OCI-LY3 (cell line): ENCODE results near the gene CPB1.
"Not testable (repeated sequence)": the region's sequence is repeated elsewhere in the genome, so short reads cannot be mapped to it uniquely, and the experiment has no call there.

Experiments
- H2AFZ ChIP-seq: fragments of 200-600, 300-600 bp; shearing (Covaris generic); 2 replicates; pipeline ENCODE4 v1.6.0; 2014; ENCODE audit warnings: antibody characterized with exemption, low read depth, low read length
- H3K27ac ChIP-seq: fragments of 200-600, 300-600 bp; sonication (generic); 2 replicates; pipeline ENCODE4 v1.5.1; 2014; ENCODE audit warnings: mild to moderate bottlenecking, low read length, moderate library complexity, mixed read lengths
- H3K27me3 ChIP-seq: fragments of 200-600, 300-600 bp; sonication (generic); 2 replicates; pipeline ENCODE4 v1.6.1; 2014; ENCODE audit warnings: low read depth, low read length, mixed read lengths
- H3K36me3 ChIP-seq: fragments of 200-600, 300-600 bp; sonication (generic); replicated peaks from 2 replicates; pipeline ENCODE3; 2014; ENCODE audit warnings: low read depth, low read length, mixed read lengths
- H3K4me1 ChIP-seq: fragments of 300-600, 200-600 bp; sonication (generic); 2 replicates; pipeline ENCODE4 v1.6.1; 2014; ENCODE audit warnings: low read length, mixed read lengths
- H3K4me2 ChIP-seq: fragments of 200-600, 300-600 bp; sonication (generic); 2 replicates; pipeline ENCODE4 v1.6.1; 2014; ENCODE audit warnings: low read length, mixed read lengths
- H3K4me3 ChIP-seq: fragments of 300-600, 200-600 bp; sonication (generic); 2 replicates; pipeline ENCODE4 v1.5.1; 2014; ENCODE audit warnings: antibody characterized with exemption, mild to moderate bottlenecking, low read length, moderate library complexity
- H3K79me2 ChIP-seq: fragments of 300-600, 200-600 bp; shearing (Covaris generic); 2 replicates; pipeline ENCODE4 v1.6.1; 2014; ENCODE audit warnings: mild to moderate bottlenecking, low read length, mixed read lengths
- H3K9ac ChIP-seq: fragments of 300-600, 200-600 bp; shearing (Covaris generic); 2 replicates; pipeline ENCODE4 v1.6.0; 2014; ENCODE audit warnings: mild to moderate bottlenecking, low read length, moderate library complexity
- H3K9me3 ChIP-seq: fragments of 200-600, 300-600 bp; shearing (Covaris generic); 2 replicates; pipeline ENCODE4 v1.6.1; 2014; ENCODE audit warnings: low read length, mixed read lengths; ENCODE audit not compliant: insufficient read depth
- H4K20me1 ChIP-seq: fragments of 200-600, 300-600 bp; sonication (generic); 2 replicates; pipeline ENCODE4 v1.6.1; 2016; ENCODE audit warnings: low read length, mixed read lengths; ENCODE audit not compliant: insufficient read depth
- CTCF ChIP-seq: fragments of 200-600, 300-600 bp; sonication (generic); IDR thresholded peaks from 2 replicates; pipeline ENCODE4 v1.5.1; 2014; ENCODE audit warnings: antibody characterized with exemption, low read length, low read depth
- EZH2phosphoT487 ChIP-seq: fragments of 200-600 bp; shearing (Covaris generic); IDR thresholded peaks from 2 replicates; pipeline ENCODE4 v1.6.1; 2018; ENCODE audit warnings: antibody characterized with exemption, mixed run types, low read depth

Gene CPB1

DNA sequence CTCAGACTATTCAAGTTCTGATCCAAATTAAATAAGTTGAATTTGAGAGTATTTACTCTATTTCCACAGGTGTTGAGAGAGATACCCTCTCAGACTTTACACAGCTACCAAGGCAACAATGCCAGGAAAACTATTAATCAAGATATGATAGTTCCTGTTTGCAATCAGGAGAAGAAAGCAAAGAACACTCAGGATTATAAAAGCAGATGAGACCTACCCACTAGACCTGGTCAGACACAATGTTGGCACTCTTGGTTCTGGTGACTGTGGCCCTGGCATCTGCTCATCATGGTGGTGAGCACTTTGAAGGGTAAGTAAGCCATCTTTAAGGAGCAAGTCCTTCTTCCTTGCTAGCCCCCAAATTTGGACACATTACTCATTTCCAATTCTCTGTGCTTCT, at the start of gene CPB1:
Gene CPB1 (plus strand): TSS at position 227 of the 400 bp plus-strand sequence. CDS start 13 bp downstream, at position 240.
- no peaks in the 10 kb centered on the region for H3K36me3 ChIP-seq
- no peaks in the 10 kb centered on the region for H3K9me3 ChIP-seq
- no peak within 1 kb of the TSS for H3K4me2 ChIP-seq
- no peaks in the 10 kb centered on the region for H4K20me1 ChIP-seq
- no peaks in the 10 kb centered on the region for H3K79me2 ChIP-seq
- no peak within 1 kb of the TSS for H3K4me3 ChIP-seq
- H2AFZ ChIP-seq, result no peak within 1 kb of the TSS
- H3K9ac ChIP-seq, result no peak within 1 kb of the TSS
- H3K4me1 ChIP-seq, result no peaks in the 10 kb centered on the region
- H3K27ac ChIP-seq, result no peak within 1 kb of the TSS
- no peak for TF ChIP-seq EZH2phosphoT487
- TF ChIP-seq CTCF, result no peak
- H3K27me3 ChIP-seq, result no peaks in the 10 kb centered on the region

DNA sequence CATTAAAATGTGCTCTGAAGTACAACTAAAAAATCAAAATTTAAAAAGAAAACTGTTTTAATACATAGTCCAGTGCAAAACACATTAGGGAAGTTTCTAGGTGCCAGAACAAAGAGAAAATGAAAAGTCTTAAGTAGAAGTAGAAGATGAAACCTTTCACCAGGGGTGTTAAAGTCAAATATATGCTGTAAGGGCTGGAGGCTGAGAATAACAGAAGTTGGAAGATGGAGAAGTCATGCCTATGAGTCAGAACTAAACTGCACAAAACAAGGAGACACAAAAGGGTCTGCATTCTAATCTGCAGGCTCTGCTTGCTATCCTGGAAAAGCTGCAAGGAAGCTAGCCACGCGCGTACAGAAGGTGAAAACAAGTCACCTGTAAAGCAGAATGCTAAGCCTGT, 48.7 kb upstream of the CPB1 start:
- no peaks in the 10 kb centered on the region for H3K36me3 ChIP-seq
- H3K79me2 ChIP-seq, result no peaks in the 10 kb centered on the region
- no peaks in the 10 kb centered on the region for H3K9me3 ChIP-seq
- no peak overlapping the region for H3K4me3 ChIP-seq
- no peaks in the 10 kb centered on the region for H3K27me3 ChIP-seq
- H4K20me1 ChIP-seq, result no peaks in the 10 kb centered on the region
- no peak overlapping the region for H3K27ac ChIP-seq
- no peak overlapping the region for H3K4me2 ChIP-seq
- H3K9ac ChIP-seq, result no peak overlapping the region
- no peak for TF ChIP-seq EZH2phosphoT487
- TF ChIP-seq CTCF, result no peak
- H3K4me1 ChIP-seq, result peaks cover 4% of the 10 kb centered on the region
- H2AFZ ChIP-seq, result no peak overlapping the region

DNA sequence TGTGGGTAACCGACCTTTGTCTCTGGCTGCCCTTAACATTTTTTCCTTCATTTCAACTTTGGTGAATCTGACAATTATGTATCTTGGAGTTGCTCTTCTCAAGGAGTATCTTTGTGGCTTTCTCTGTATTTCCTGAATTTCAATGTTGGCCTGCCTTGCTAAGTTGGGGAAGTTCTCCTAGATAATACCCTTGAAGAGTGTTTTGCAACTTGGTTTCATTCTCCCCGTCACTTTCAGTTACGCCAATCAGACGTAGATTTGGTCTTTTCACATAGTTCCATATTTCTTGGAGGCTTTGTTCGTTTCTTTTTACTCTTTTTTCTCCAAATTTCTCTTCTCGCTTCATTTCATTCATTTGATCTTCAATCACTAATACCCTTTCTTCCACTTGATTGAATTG, 42.6 kb upstream of the CPB1 start:
- H3K4me1 ChIP-seq, H4K20me1 ChIP-seq, H3K36me3 ChIP-seq, H2AFZ ChIP-seq, H3K4me3 ChIP-seq, H3K79me2 ChIP-seq, H3K9ac ChIP-seq, H3K27me3 ChIP-seq, H3K9me3 ChIP-seq, H3K4me2 ChIP-seq, H3K27ac ChIP-seq: not testable (repeated sequence)

DNA sequence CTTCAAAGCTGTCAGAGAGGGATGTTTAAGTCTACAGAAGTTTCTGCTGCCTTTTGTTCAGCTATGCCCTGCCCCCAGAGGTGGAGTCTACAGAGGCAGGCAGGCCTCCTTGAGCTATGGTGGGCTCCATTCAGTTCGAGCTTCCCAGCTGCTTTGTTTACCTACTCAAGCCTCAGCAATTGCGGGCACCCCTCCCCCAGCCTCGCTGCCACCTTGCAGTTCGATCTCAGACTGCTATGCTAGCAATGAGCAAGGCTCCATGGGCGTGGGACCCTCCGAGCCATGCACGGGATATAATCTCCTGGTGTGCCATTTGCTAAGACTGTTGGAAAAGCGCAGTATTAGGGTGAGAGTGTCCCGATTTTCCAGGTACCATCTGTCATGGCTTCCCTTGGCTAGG, 41.5 kb upstream of the CPB1 start:
- H3K9me3 ChIP-seq, H3K4me1 ChIP-seq, H3K79me2 ChIP-seq, H3K4me3 ChIP-seq, H3K4me2 ChIP-seq, H4K20me1 ChIP-seq, H2AFZ ChIP-seq, H3K9ac ChIP-seq, H3K27me3 ChIP-seq, H3K36me3 ChIP-seq, H3K27ac ChIP-seq: not testable (repeated sequence)

DNA sequence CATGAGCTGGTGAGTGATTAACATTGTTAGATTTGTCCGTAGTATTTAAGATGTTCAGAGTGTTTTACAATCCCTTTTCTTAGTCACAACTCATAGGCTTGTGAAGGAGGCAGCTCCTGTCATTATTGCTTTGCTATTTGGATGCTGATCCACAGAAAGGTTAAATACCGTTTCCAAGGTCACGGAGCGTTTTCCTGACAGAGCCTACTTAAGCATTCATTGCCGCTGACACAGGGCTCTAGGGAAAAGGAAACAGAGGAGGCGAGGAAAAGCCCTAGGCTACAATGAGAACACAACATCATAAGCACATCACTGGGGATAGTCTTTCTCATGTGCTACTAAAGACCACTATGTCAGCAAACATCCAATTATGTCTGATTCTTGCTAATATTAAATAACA, 38.5 kb upstream of the CPB1 start:
- H3K27me3 ChIP-seq, result no peaks in the 10 kb centered on the region
- no peaks in the 10 kb centered on the region for H3K79me2 ChIP-seq
- no peak overlapping the region for H2AFZ ChIP-seq
- no peak for TF ChIP-seq CTCF
- TF ChIP-seq EZH2phosphoT487, result no peak
- no peak overlapping the region for H3K4me3 ChIP-seq
- H3K9ac ChIP-seq, result no peak overlapping the region
- H4K20me1 ChIP-seq, result no peaks in the 10 kb centered on the region
- H3K9me3 ChIP-seq, result no peaks in the 10 kb centered on the region
- H3K4me1 ChIP-seq, result no peaks in the 10 kb centered on the region
- no peak overlapping the region for H3K4me2 ChIP-seq
- H3K36me3 ChIP-seq, result no peaks in the 10 kb centered on the region
- no peak overlapping the region for H3K27ac ChIP-seq
